Measurements from ENCODE around the gene PAFAH1B2. TPM values are rescaled to one million over a fixed set of nuclear protein-coding genes. Genes with fewer than 3 reads are reported as not detected.

PAFAH1B2 gene
- total RNA-seq, 1 donor from 2014 or later = 90.5 TPM

GRCh38 chr11:117171007-117171403 is 26.9 kb downstream of the PAFAH1B2 start:
- H3K4me1 Mint-ChIP-seq (ENCODE audit: low read depth) = peaks cover 18% of the 10 kb centered on the region
- peak overlapping the region; percentile 51 for H3K27ac Mint-ChIP-seq (ENCODE audit: unreplicated experiment)
- no peaks in the 10 kb centered on the region for H3K27me3 Mint-ChIP-seq (ENCODE audit: low read depth)
- no peak for DNase-seq (ENCODE audit: low spot score)
- H3K9me3 Mint-ChIP-seq (ENCODE audit: low read depth) = no peaks in the 10 kb centered on the region
- H3K4me3 Mint-ChIP-seq (ENCODE audit: unreplicated experiment) = no peak overlapping the region
- H3K36me3 Mint-ChIP-seq (ENCODE audit: low read depth) = peaks cover 14% of the 10 kb centered on the region
- no peak for TF ChIP-seq CTCF (IDR thresholded peaks at IDR 0.05)

DNA sequence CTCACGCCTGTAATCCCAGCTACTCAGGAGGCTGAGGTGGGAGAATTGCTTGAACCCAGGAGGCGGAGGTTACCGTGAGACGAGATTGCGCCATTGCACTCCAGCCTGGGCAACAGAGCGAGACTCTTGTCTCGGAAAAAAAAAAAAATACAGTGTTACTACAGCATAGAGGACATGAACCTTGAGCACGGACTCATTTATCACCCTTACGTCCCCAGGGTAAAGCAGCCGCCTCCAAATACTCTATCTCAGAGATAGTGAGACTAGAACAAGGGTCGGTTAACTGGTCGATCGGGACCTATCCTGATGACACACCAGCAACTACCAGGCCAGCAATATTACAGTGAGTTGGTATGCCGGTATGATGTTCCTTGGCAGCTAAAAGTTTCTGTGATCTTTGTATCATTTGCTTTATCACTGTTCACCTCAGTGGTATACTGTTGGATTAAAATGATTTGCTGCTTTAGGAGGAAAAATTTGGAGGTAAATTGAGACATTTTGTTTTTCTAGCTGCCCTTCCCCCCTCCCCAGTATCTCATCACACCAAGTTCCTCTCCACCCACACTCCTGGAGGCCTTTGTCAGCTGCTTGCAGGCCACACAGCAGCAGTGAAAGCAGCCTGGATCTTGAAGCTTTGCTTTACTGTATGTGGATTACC is 27.4 kb downstream of the PAFAH1B2 start:
- H3K4me1 Mint-ChIP-seq (ENCODE audit: low read depth) = peaks cover 18% of the 10 kb centered on the region
- peaks cover 14% of the 10 kb centered on the region for H3K36me3 Mint-ChIP-seq (ENCODE audit: low read depth)
- no peak overlapping the region for H3K4me3 Mint-ChIP-seq (ENCODE audit: unreplicated experiment)

GRCh38 chr11:117172724-117173421 is 28.8 kb downstream of the PAFAH1B2 start:
- Mint-ChIP-seq H3K4me3 (ENCODE audit: unreplicated experiment) (no peak overlapping the region), H3K27me3 (ENCODE audit: low read depth) (no peaks in the 10 kb centered on the region), H3K9me3 (ENCODE audit: low read depth) (no peaks in the 10 kb centered on the region), H3K36me3 (ENCODE audit: low read depth) (peaks cover 12% of the 10 kb centered on the region), H3K4me1 (ENCODE audit: low read depth) (peaks cover 21% of the 10 kb centered on the region), H3K27ac (ENCODE audit: unreplicated experiment) (peak overlapping the region; percentile 60)
- no peak for TF ChIP-seq CTCF (IDR thresholded peaks at IDR 0.05)
- peak; percentile 27 for DNase-seq (ENCODE audit: low spot score)

More for the DNA sequence above, 27.4 kb downstream of the PAFAH1B2 start:
- peak; percentile 24 for DNase-seq (ENCODE audit: low spot score)
- Mint-ChIP-seq H3K9me3 (ENCODE audit: low read depth) (no peaks in the 10 kb centered on the region), H3K27ac (ENCODE audit: unreplicated experiment) (peak overlapping the region; percentile 51), H3K27me3 (ENCODE audit: low read depth) (no peaks in the 10 kb centered on the region)
- no peak for TF ChIP-seq CTCF (IDR thresholded peaks at IDR 0.05)

DNA sequence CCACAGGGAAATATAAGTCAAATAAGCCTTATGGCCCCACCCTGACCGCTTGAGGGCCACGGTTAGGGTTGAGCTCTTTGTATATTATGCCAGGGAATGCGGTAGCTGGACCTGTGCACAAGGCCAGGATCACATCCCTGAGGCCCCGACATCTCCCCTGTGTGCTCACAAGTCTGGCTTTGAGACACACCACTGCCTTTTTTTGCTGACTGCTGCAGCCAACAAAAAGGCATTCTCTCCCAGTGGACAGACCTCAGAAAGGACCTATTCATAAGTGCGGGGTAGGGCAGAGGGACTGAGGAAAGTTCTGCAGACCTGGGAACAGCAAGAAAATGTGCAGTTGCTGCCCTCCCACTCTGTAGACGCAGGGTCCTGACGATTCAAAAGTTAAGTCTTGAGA is 31.0 kb downstream of the PAFAH1B2 start:
- Mint-ChIP-seq H3K4me3 (ENCODE audit: unreplicated experiment) (no peak overlapping the region), H3K9me3 (ENCODE audit: low read depth) (no peaks in the 10 kb centered on the region), H3K4me1 (ENCODE audit: low read depth) (peaks cover 35% of the 10 kb centered on the region), H3K27ac (ENCODE audit: unreplicated experiment) (no peak overlapping the region), H3K27me3 (ENCODE audit: low read depth) (no peaks in the 10 kb centered on the region), H3K36me3 (ENCODE audit: low read depth) (peaks cover 10% of the 10 kb centered on the region)
- no peak for TF ChIP-seq CTCF (IDR thresholded peaks at IDR 0.05)
- DNase-seq (ENCODE audit: low spot score) = no peak

DNA sequence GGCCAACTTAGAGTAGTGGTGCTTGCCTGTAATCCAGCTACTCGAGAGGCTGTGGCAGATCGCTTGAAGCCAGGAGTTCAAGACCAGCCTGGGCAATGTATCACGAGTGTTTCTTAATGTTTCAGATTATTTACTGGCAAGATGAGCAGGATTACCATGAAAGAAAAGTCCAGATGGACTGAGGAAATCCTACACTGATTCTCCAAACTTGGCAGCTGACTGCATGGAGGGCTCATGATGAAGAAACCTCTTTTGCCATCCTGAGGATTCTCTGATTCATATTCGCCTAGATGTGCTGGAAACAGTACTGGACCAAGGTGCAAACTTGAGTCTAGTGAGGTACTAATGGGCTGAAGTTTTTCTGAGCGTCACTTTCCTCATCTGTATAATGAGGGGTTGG is 31.7 kb downstream of the PAFAH1B2 start:
- Mint-ChIP-seq H3K27me3 (ENCODE audit: low read depth) (no peaks in the 10 kb centered on the region), H3K4me3 (ENCODE audit: unreplicated experiment) (no peak overlapping the region), H3K4me1 (ENCODE audit: low read depth) (peaks cover 38% of the 10 kb centered on the region), H3K9me3 (ENCODE audit: low read depth) (no peaks in the 10 kb centered on the region), H3K27ac (ENCODE audit: unreplicated experiment) (no peak overlapping the region), H3K36me3 (ENCODE audit: low read depth) (peaks cover 6% of the 10 kb centered on the region)
- DNase-seq (ENCODE audit: low spot score) = peak; percentile 19
- TF ChIP-seq CTCF (IDR thresholded peaks at IDR 0.05) = no peak

All from chondrocyte (in vitro differentiated cells).